ENCODE results near the gene MAP2K2. TPM values are rescaled to one million over a fixed set of nuclear protein-coding genes. Genes with fewer than 3 reads are reported as not detected.
"Not testable (repeated sequence)": the region's sequence is repeated elsewhere in the genome, so short reads cannot be mapped to it uniquely, and the experiment has no call there.

The MAP2K2 gene
- total RNA-seq, 1 donor, result 233 TPM

DNA sequence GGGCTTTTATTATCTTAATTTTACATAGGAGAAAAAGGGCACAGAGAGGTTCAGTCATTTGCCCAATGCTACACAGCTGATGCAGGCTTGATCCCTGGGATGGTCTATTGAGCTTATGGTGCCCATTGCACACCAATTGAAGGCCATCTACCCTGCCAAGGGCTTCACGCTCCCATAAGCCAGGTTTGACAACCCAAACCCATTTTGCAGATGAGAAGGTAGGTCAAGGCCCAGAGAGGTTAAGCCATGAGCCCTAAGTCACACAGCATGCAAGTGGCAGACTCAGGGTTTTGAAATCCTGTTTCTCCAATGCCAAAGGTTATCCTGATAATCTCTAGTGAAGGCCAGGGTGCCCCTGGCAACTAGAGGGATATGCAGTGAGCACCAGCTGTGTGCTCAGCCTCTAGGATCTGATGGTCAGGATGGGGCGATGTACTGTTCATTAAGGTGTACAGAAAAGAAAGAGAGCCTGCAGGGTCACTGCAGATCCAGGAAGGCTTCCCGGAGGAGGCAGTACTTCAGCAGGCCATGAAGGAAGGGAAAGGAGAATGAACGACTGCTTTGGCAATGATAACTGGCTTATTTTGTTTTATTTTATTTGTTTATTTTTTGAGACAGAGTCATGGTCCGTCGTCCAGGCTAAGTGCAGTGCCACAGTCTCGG lies 37.6 kb upstream of the MAP2K2 start:
- Histone ChIP-seq H3K79me2 (ENCODE audit: insufficient read depth, low read length) (no peaks in the 10 kb centered on the region), H3K4me1 (ENCODE audit: insufficient read depth, low read length) (no peaks in the 10 kb centered on the region), H3K4me2 (ENCODE audit: insufficient read depth, low read length) (no peak overlapping the region), H2AFZ (ENCODE audit: low read length) (no peak overlapping the region), H4K20me1 (ENCODE audit: insufficient read depth, low read length) (no peaks in the 10 kb centered on the region), H3K9me3 (ENCODE audit: low read depth, low read length) (no peaks in the 10 kb centered on the region), H3K27ac (ENCODE audit: low read depth, low read length) (no peak overlapping the region), H3K36me3 (ENCODE audit: insufficient read depth, low read length) (no peaks in the 10 kb centered on the region), H3K27me3 (ENCODE audit: insufficient read depth, low read length) (peaks cover 8% of the 10 kb centered on the region), H3K4me3 (ENCODE audit: insufficient read depth, low read length) (no peak overlapping the region)
- TF ChIP-seq, protein P1, sequence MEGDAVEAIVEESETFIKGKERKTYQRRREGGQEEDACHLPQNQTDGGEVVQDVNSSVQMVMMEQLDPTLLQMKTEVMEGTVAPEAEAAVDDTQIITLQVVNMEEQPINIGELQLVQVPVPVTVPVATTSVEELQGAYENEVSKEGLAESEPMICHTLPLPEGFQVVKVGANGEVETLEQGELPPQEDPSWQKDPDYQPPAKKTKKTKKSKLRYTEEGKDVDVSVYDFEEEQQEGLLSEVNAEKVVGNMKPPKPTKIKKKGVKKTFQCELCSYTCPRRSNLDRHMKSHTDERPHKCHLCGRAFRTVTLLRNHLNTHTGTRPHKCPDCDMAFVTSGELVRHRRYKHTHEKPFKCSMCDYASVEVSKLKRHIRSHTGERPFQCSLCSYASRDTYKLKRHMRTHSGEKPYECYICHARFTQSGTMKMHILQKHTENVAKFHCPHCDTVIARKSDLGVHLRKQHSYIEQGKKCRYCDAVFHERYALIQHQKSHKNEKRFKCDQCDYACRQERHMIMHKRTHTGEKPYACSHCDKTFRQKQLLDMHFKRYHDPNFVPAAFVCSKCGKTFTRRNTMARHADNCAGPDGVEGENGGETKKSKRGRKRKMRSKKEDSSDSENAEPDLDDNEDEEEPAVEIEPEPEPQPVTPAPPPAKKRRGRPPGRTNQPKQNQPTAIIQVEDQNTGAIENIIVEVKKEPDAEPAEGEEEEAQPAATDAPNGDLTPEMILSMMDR (IDR thresholded peaks at IDR 0.05; ENCODE audit: extremely low read depth, low read depth, low read length), result no peak
- peak; percentile 57 for DNase-seq (ENCODE audit: insufficient read length, low spot score, missing footprints)

DNA sequence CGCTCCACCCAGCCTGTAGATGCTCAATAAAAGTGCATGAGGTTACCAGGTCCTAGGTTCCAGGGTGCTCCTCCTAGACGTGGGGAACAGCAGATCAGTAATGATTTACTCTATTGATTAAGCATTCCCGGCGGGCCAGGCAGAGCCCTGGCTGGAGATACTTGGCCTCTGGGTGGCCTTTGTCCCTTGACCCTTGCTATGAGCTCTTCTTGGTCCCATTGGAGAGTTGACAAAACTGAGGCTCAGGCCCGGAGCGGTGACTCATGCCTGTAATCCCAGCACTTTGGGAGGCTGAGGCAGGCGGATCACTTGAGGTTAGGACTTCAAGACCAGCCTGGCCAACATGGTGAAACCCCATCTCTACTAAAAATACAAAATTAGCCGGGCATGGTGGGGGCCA lies 34.0 kb upstream of the MAP2K2 start:
- H3K36me3 ChIP-seq (ENCODE audit: insufficient read depth, low read length); H4K20me1 ChIP-seq (ENCODE audit: insufficient read depth, low read length); H3K27me3 ChIP-seq (ENCODE audit: insufficient read depth, low read length); H3K9me3 ChIP-seq (ENCODE audit: low read depth, low read length); H3K4me2 ChIP-seq (ENCODE audit: insufficient read depth, low read length); H2AFZ ChIP-seq (ENCODE audit: low read length); H3K27ac ChIP-seq (ENCODE audit: low read depth, low read length); H3K4me3 ChIP-seq (ENCODE audit: insufficient read depth, low read length); H3K79me2 ChIP-seq (ENCODE audit: insufficient read depth, low read length); H3K4me1 ChIP-seq (ENCODE audit: insufficient read depth, low read length): not testable (repeated sequence)
- DNase-seq (ENCODE audit: insufficient read length, low spot score, missing footprints), result peak; percentile 25

DNA sequence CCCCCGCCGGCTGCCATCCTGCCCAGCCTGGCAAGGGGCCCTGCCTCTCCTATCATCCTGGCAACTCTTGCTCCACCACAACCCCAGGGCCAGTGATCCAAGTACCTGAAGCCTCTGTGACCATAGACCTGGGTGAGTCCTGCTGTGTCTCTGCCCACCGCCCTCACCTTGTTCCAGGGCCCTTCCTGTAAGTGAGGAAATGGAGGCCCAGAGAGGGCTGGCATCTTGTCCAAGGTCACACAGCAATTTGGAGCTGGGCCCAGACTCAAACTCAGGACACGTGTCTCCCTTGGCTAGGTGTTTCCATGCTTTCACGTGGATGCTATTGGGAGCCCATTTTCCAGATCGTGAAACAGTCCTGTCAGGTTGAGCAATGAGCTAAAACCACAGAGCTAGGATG lies 33.2 kb upstream of the MAP2K2 start:
- DNase-seq (ENCODE audit: insufficient read length, low spot score, missing footprints), result peak; percentile 86
- H3K4me2 ChIP-seq (ENCODE audit: insufficient read depth, low read length), result no peak overlapping the region
- TF ChIP-seq, protein P1 (IDR thresholded peaks at IDR 0.05; ENCODE audit: extremely low read depth, low read depth, low read length), result no peak

DNA sequence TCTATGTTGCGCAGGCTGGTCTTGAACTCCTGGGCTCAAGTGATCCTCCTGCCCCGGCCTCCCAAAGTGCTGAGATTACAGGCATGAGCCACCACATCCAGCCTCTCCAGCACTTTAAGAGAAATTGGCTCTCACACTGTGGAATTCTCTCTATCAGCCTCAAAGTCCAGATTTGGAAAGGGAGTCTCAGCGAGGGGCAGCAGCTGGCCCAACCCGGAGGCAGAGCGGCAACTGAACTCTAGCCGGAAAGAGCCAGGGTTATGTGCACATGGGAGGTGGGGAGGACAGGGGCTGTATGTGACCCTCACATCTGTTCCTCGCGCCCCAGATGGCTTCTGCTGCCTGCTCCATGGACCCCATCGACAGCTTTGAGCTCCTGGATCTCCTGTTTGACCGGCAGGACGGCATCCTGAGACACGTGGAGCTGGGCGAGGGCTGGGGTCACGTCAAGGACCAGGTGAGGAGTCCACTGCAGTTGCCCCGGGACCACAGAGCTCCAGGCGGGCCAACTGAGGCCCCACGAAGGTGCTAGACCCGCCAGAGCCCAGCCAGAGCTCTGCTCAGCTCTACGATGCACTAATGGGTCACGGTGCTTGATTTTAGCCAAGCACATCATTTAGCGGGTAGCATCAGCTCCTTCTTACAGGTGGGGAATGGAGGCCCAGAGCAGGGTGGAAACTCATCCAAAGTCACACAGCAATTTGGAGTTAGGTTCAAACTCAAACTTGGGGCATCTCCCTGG lies 30.8 kb upstream of the MAP2K2 start:
- TF ChIP-seq, protein P1 (IDR thresholded peaks at IDR 0.05; ENCODE audit: extremely low read depth, low read depth, low read length), result no peak
- no peaks in the 10 kb centered on the region for H3K4me1 ChIP-seq (ENCODE audit: insufficient read depth, low read length)
- DNase-seq (ENCODE audit: insufficient read length, low spot score, missing footprints), result peak; percentile 58
- H3K4me3 ChIP-seq (ENCODE audit: insufficient read depth, low read length), result no peak overlapping the region
- no peaks in the 10 kb centered on the region for H3K9me3 ChIP-seq (ENCODE audit: low read depth, low read length)
- peaks cover 7% of the 10 kb centered on the region for H3K27me3 ChIP-seq (ENCODE audit: insufficient read depth, low read length)
- H3K36me3 ChIP-seq (ENCODE audit: insufficient read depth, low read length), result no peaks in the 10 kb centered on the region
- H3K4me2 ChIP-seq (ENCODE audit: insufficient read depth, low read length), result no peak overlapping the region
- no peak overlapping the region for H2AFZ ChIP-seq (ENCODE audit: low read length)
- H3K79me2 ChIP-seq (ENCODE audit: insufficient read depth, low read length), result no peaks in the 10 kb centered on the region
- no peak overlapping the region for H3K27ac ChIP-seq (ENCODE audit: low read depth, low read length)
- no peaks in the 10 kb centered on the region for H4K20me1 ChIP-seq (ENCODE audit: insufficient read depth, low read length)

More for the DNA sequence above, 33.2 kb upstream of the MAP2K2 start:
- no peak overlapping the region for H2AFZ ChIP-seq (ENCODE audit: low read length)
- H3K27ac ChIP-seq (ENCODE audit: low read depth, low read length), result no peak overlapping the region
- H4K20me1 ChIP-seq (ENCODE audit: insufficient read depth, low read length), result no peaks in the 10 kb centered on the region
- H3K4me3 ChIP-seq (ENCODE audit: insufficient read depth, low read length), result no peak overlapping the region
- no peaks in the 10 kb centered on the region for H3K79me2 ChIP-seq (ENCODE audit: insufficient read depth, low read length)
- no peaks in the 10 kb centered on the region for H3K4me1 ChIP-seq (ENCODE audit: insufficient read depth, low read length)
- H3K36me3 ChIP-seq (ENCODE audit: insufficient read depth, low read length), result no peaks in the 10 kb centered on the region
- peaks cover 8% of the 10 kb centered on the region for H3K27me3 ChIP-seq (ENCODE audit: insufficient read depth, low read length)
- H3K9me3 ChIP-seq (ENCODE audit: low read depth, low read length), result no peaks in the 10 kb centered on the region

Measured in osteoblast (primary cell).